Measurements from ENCODE around the gene KIF20A.

Gene KIF20A

DNA sequence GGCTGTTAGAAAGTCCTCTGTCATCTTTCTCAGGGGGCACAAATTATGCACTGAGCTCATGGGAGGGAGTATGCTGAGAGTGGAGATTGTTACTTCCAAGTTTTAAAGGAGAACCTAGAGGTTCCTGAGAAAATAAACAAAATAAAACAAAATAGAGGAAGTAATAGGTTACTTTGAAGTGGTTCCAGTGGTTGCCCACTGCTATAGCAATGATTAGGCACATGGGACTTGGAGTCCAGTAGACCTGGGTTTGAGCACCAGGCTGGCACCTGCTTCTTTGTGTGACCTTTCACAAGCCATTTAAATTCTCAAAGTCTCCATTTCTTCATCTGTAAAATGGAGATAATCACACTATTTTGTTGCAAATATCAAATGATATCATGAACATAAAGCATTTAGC lies 48.0 kb downstream of the KIF20A start:
- no peak overlapping the region for H3K27ac ChIP-seq (ENCODE audit: low read depth, low read length)
- no peak overlapping the region for H2AFZ ChIP-seq (ENCODE audit: low read length, unreplicated experiment)
- H3K36me3 ChIP-seq (ENCODE audit: insufficient read depth, low read length), result no peaks in the 10 kb centered on the region
- no peaks in the 10 kb centered on the region for H3K79me2 ChIP-seq (ENCODE audit: control insufficient read depth, insufficient read depth, low read length, unreplicated experiment)
- H3K4me3 ChIP-seq (ENCODE audit: low read depth, low read length), result no peak overlapping the region
- peaks cover 16% of the 10 kb centered on the region for H3K4me1 ChIP-seq (ENCODE audit: control insufficient read depth, insufficient read depth, low read length, unreplicated experiment)
- no peaks in the 10 kb centered on the region for H3K27me3 ChIP-seq (ENCODE audit: insufficient read depth, low read length)

DNA sequence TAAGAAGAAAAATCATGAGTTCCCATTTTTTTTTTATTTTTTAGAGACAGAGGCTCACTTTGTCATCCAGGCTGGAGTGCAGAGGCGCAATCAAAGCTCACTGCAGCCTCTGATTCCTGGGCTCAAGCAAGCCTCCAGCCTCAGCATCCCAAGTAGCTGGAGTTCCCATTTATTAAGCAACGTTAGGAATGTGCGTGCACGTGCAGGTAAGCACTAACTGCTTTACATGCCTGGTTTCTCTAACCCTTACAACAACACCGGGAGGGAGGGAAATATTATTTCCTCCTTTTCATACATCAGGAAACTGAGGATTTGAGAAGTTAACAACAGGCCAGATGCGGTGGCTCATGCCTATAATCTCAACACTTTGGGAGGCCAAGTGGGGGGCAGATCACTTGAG lies 50.5 kb downstream of the KIF20A start:
- H3K36me3 ChIP-seq (ENCODE audit: insufficient read depth, low read length), result no peaks in the 10 kb centered on the region
- H3K27me3 ChIP-seq (ENCODE audit: insufficient read depth, low read length), result no peaks in the 10 kb centered on the region
- no peak overlapping the region for H3K4me3 ChIP-seq (ENCODE audit: low read depth, low read length)
- no peaks in the 10 kb centered on the region for H3K79me2 ChIP-seq (ENCODE audit: control insufficient read depth, insufficient read depth, low read length, unreplicated experiment)
- no peak overlapping the region for H2AFZ ChIP-seq (ENCODE audit: low read length, unreplicated experiment)
- no peak overlapping the region for H3K27ac ChIP-seq (ENCODE audit: low read depth, low read length)
- H3K4me1 ChIP-seq (ENCODE audit: control insufficient read depth, insufficient read depth, low read length, unreplicated experiment), result peaks cover 16% of the 10 kb centered on the region

- no peak overlapping the region for H3K27ac ChIP-seq (ENCODE audit: low read depth, low read length)
- H3K27me3 ChIP-seq (ENCODE audit: insufficient read depth, low read length), result no peaks in the 10 kb centered on the region
- H3K4me1 ChIP-seq (ENCODE audit: control insufficient read depth, insufficient read depth, low read length, unreplicated experiment), result peaks cover 16% of the 10 kb centered on the region
- H3K36me3 ChIP-seq (ENCODE audit: insufficient read depth, low read length), result no peaks in the 10 kb centered on the region
- H3K79me2 ChIP-seq (ENCODE audit: control insufficient read depth, insufficient read depth, low read length, unreplicated experiment), result no peaks in the 10 kb centered on the region
- no peak overlapping the region for H2AFZ ChIP-seq (ENCODE audit: low read length, unreplicated experiment)
- no peak overlapping the region for H3K4me3 ChIP-seq (ENCODE audit: low read depth, low read length)
These were observed 51.3 kb downstream of the KIF20A start for GRCh38 chr5:138230261-138230660.

- no peak overlapping the region for H3K4me3 ChIP-seq (ENCODE audit: low read depth, low read length)
- H3K36me3 ChIP-seq (ENCODE audit: insufficient read depth, low read length), result no peaks in the 10 kb centered on the region
- H3K27ac ChIP-seq (ENCODE audit: low read depth, low read length), result no peak overlapping the region
- H3K79me2 ChIP-seq (ENCODE audit: control insufficient read depth, insufficient read depth, low read length, unreplicated experiment), result no peaks in the 10 kb centered on the region
- H3K27me3 ChIP-seq (ENCODE audit: insufficient read depth, low read length), result no peaks in the 10 kb centered on the region
- H2AFZ ChIP-seq (ENCODE audit: low read length, unreplicated experiment), result no peak overlapping the region
- H3K4me1 ChIP-seq (ENCODE audit: control insufficient read depth, insufficient read depth, low read length, unreplicated experiment), result peaks cover 16% of the 10 kb centered on the region
These were observed 52.2 kb downstream of the KIF20A start for GRCh38 chr5:138230981-138231589.

DNA sequence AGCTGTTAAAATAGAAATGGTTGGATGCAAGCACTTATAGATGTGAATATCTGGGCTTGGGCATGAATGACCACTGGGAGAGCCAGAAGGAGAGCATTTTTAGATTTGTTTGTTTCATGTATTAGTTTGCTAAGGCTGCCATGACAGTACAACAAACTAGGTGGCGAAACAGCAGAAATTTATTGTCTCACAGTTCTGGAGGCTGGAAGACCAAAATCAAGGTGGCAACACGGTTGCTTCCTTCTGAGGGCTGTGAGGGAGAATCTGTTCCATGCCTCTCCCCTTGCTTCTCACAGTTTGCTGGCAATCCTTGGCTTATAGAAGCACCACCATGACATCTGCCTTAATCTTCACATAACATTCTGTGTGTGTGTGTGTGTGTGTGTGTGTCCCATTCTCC lies 54.4 kb downstream of the KIF20A start:
- H3K27me3 ChIP-seq (ENCODE audit: insufficient read depth, low read length), result no peaks in the 10 kb centered on the region
- no peak overlapping the region for H3K27ac ChIP-seq (ENCODE audit: low read depth, low read length)
- H3K4me1 ChIP-seq (ENCODE audit: control insufficient read depth, insufficient read depth, low read length, unreplicated experiment), result peaks cover 16% of the 10 kb centered on the region
- H3K4me3 ChIP-seq (ENCODE audit: low read depth, low read length), result no peak overlapping the region
- no peaks in the 10 kb centered on the region for H3K79me2 ChIP-seq (ENCODE audit: control insufficient read depth, insufficient read depth, low read length, unreplicated experiment)
- no peak overlapping the region for H2AFZ ChIP-seq (ENCODE audit: low read length, unreplicated experiment)
- no peaks in the 10 kb centered on the region for H3K36me3 ChIP-seq (ENCODE audit: insufficient read depth, low read length)

DNA sequence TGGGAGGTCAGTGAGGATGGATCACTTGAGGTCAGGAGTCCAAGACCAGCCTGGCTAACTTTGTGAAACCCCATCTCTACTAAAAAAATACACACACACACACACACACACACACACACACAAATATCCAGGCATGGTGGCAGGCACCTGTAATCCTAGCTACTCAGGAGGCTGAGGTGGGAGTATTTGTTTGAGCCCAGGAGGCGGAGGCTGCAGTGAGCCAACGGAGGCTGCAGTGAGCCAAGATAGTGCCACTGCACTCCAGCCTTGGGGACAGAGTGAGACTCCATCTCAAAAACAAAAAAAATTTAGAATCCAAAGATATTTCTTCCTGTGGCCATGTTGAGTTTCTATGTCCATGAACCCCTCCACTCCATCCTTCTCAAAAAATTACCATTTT lies 55.7 kb downstream of the KIF20A start:
- no peaks in the 10 kb centered on the region for H3K36me3 ChIP-seq (ENCODE audit: insufficient read depth, low read length)
- H3K4me3 ChIP-seq (ENCODE audit: low read depth, low read length), result no peak overlapping the region
- H3K27me3 ChIP-seq (ENCODE audit: insufficient read depth, low read length), result peaks cover 9% of the 10 kb centered on the region
- H2AFZ ChIP-seq (ENCODE audit: low read length, unreplicated experiment), result no peak overlapping the region
- H3K27ac ChIP-seq (ENCODE audit: low read depth, low read length), result no peak overlapping the region
- no peaks in the 10 kb centered on the region for H3K79me2 ChIP-seq (ENCODE audit: control insufficient read depth, insufficient read depth, low read length, unreplicated experiment)
- H3K4me1 ChIP-seq (ENCODE audit: control insufficient read depth, insufficient read depth, low read length, unreplicated experiment), result peaks cover 16% of the 10 kb centered on the region
